ENCODE data around the gene ILRUN. TPM values are rescaled to one million over a fixed set of nuclear protein-coding genes. Genes with fewer than 3 reads are reported as not detected.
"Not testable (repeated sequence)": the region's sequence is repeated elsewhere in the genome, so short reads cannot be mapped to it uniquely, and the experiment has no call there.

ILRUN gene
- total RNA-seq, 4 donors from 2014 or later = 77.5 to 84.1 (median 80.1) TPM

GRCh38 chr6:34654061-34654710, 42.4 kb downstream of the ILRUN start:
- no peak for ATAC-seq (ENCODE audit: low FRiP score)
- TF ChIP-seq, protein P1, sequence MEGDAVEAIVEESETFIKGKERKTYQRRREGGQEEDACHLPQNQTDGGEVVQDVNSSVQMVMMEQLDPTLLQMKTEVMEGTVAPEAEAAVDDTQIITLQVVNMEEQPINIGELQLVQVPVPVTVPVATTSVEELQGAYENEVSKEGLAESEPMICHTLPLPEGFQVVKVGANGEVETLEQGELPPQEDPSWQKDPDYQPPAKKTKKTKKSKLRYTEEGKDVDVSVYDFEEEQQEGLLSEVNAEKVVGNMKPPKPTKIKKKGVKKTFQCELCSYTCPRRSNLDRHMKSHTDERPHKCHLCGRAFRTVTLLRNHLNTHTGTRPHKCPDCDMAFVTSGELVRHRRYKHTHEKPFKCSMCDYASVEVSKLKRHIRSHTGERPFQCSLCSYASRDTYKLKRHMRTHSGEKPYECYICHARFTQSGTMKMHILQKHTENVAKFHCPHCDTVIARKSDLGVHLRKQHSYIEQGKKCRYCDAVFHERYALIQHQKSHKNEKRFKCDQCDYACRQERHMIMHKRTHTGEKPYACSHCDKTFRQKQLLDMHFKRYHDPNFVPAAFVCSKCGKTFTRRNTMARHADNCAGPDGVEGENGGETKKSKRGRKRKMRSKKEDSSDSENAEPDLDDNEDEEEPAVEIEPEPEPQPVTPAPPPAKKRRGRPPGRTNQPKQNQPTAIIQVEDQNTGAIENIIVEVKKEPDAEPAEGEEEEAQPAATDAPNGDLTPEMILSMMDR (IDR thresholded peaks at IDR 0.05) = no peak

GRCh38 chr6:34652263-34652662, 44.3 kb downstream of the ILRUN start:
- DNase-seq (ENCODE audit: low spot score) (no peak), ATAC-seq (ENCODE audit: low FRiP score) (no peak)
- TF ChIP-seq, protein P1 (IDR thresholded peaks at IDR 0.05) = no peak

More at GRCh38 chr6:34654061-34654710, 42.4 kb downstream of the ILRUN start:
- no peak for DNase-seq (ENCODE audit: low spot score)

GRCh38 chr6:34650823-34651222, 45.7 kb downstream of the ILRUN start:
- no peak for DNase-seq (ENCODE audit: low spot score)
- no peak for ATAC-seq (ENCODE audit: low FRiP score)
- TF ChIP-seq, protein P1 (IDR thresholded peaks at IDR 0.05) = no peak

DNA sequence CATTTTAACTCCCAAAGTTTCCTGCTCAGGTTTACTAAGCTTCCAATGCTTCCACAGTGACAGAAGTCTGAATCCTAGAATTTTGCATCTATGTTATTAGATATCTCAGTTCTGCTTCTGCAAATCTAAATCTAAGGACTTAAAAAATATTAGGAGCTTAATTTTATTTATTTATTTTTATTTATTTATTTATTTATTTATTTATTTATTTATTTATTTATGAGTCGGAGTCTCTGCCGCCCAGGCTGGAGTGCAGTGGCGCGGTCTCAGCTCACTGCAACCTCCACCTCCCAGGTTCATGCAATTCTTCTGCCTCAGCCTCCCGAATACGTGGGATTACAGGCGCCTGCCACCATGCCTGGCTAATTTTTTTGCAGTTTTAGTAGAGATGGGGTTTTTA, 46.3 kb downstream of the ILRUN start:
- not testable (repeated sequence) for DNase-seq (ENCODE audit: low spot score); ATAC-seq (ENCODE audit: low FRiP score)

DNA sequence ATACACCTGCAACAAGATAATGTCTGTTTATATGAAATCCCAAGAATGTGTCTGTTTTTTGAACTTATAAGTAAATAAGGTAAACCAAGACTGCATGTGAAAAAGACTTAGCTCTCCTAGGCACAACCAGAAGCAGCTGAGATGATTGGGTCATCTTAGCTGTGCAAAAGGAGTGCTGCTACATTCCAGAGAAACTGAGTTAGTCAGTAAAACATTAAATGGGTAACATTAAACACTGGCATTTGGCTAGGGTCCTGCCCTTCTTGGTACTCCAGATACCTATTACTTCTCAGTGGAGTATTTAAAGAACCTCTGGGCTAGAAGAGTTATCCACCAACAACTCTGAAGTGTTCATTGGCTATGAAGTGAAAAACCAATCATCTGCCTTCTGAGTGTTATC, 47.8 kb downstream of the ILRUN start:
- DNase-seq (ENCODE audit: low spot score) = no peak
- no peak for ATAC-seq (ENCODE audit: low FRiP score)
- TF ChIP-seq, protein P1 (IDR thresholded peaks at IDR 0.05) = no peak

Small RNAs within 50 kb of the gene (small RNA-seq; reads per million reads assigned to genes)
- gene RN7SL200P = not detected

Other genes starting within 250 kb of the ILRUN start
- not detected for gene PACSIN1, start 230.7 kb downstream of the ILRUN start, total RNA-seq
- under 1 TPM in 1 of 4 donors, not detected in 3; 0.19 TPM for gene SPDEF, start 140.4 kb downstream of the ILRUN start, total RNA-seq
- 10 to 100 TPM; 30.9 to 65.5 (median 51.5) TPM for gene SNRPC, start 60.7 kb upstream of the ILRUN start, total RNA-seq
- 10 to 100 TPM; 11.7 to 19.6 (median 16.0) TPM for gene BLTP3A, start 95.3 kb upstream of the ILRUN start, total RNA-seq
- gene TAF11, start 191.3 kb upstream of the ILRUN start, total RNA-seq = 10 to 100 TPM; 18.8 to 23.6 (median 21.4) TPM
- 10 to 100 TPM; 25.7 to 49.7 (median 28.1) TPM for gene ANKS1A, start 192.5 kb upstream of the ILRUN start, total RNA-seq